ENCODE data around the gene MUC20. TPM values are rescaled to one million over a fixed set of nuclear protein-coding genes. Genes with fewer than 3 reads are reported as not detected.
"Not testable (repeated sequence)": the region's sequence is repeated elsewhere in the genome, so short reads cannot be mapped to it uniquely, and the experiment has no call there.

MUC20 gene
- total and polyA plus RNA-seq, 4 donors: 1.1 to 9.7 (median 7.7) TPM

GRCh38 chr3:195727606-195728195 lies 6.9 kb downstream of the MUC20 start (continued):
- no peak for TF ChIP-seq CTCF (IDR thresholded peaks at IDR 0.05; ENCODE audit: low read depth, low read length, missing input control)
- no peak for TF ChIP-seq EGR1 (IDR thresholded peaks at IDR 0.05; ENCODE audit: low read depth in 2 of 2)
- TF ChIP-seq RXRA (IDR thresholded peaks at IDR 0.05): no peak
- TF ChIP-seq YY1 (IDR thresholded peaks at IDR 0.05): no peak
- no peak for TF ChIP-seq SP1 (IDR thresholded peaks at IDR 0.05)
- no peak for TF ChIP-seq NR2F2 (IDR thresholded peaks at IDR 0.05)
- TF ChIP-seq JUND (IDR thresholded peaks at IDR 0.05): no peak
- no peak for TF ChIP-seq FOXA2 (IDR thresholded peaks at IDR 0.05)
- TF ChIP-seq MAX (IDR thresholded peaks at IDR 0.05): no peak

- 82% methylated on average over 5 of the region's 5 CpGs for WGBS
- not testable (repeated sequence) for H3K4me3 ChIP-seq (ENCODE audit: low read depth in 1 of 3, low read length in 3 of 3); H3K27me3 ChIP-seq (ENCODE audit: control insufficient read depth in 4 of 4, insufficient read depth in 4 of 4, low read length in 3 of 4); DNase-seq (ENCODE audit: low spot score); H3K9ac ChIP-seq (ENCODE audit: low read depth in 1 of 2, low read length in 2 of 2); H3K9me3 ChIP-seq (ENCODE audit: control insufficient read depth in 4 of 4, low read length in 3 of 4); H3K27ac ChIP-seq (ENCODE audit: low read depth in 1 of 2, low read length in 2 of 2)
- Histone ChIP-seq H3K36me3 (ENCODE audit: control insufficient read depth in 4 of 4, insufficient read depth in 3 of 4, low read depth in 1 of 4, low read length in 3 of 4) (peaks cover 0 to 27% (median 15%) of the 10 kb centered on the region in 4 donors), H3K4me1 (ENCODE audit: control insufficient read depth in 4 of 4, insufficient read depth in 4 of 4, low read length in 3 of 4) (peaks cover 0 to 14% (median 3%) of the 10 kb centered on the region in 4 donors)
Observed at GRCh38 chr3:195728789-195729188, 8.0 kb downstream of the MUC20 start.

GRCh38 chr3:195729476-195730251 lies 8.9 kb downstream of the MUC20 start:
- Histone ChIP-seq H3K27ac (ENCODE audit: low read depth in 1 of 2, low read length in 2 of 2) (no peak overlapping the region), H3K9me3 (ENCODE audit: control insufficient read depth in 4 of 4, low read length in 3 of 4) (no peaks in the 10 kb centered on the region), H3K9ac (ENCODE audit: low read depth in 1 of 2, low read length in 2 of 2) (no peak overlapping the region), H3K27me3 (ENCODE audit: control insufficient read depth in 4 of 4, insufficient read depth in 4 of 4, low read length in 3 of 4) (no peaks in the 10 kb centered on the region), H3K4me1 (ENCODE audit: control insufficient read depth in 4 of 4, insufficient read depth in 4 of 4, low read length in 3 of 4) (peaks cover 0 to 14% (median 3%) of the 10 kb centered on the region in 4 donors), H3K4me3 (ENCODE audit: low read depth in 1 of 3, low read length in 3 of 3) (no peak overlapping the region), H3K36me3 (ENCODE audit: control insufficient read depth in 4 of 4, insufficient read depth in 3 of 4, low read depth in 1 of 4, low read length in 3 of 4) (peaks cover 0 to 27% (median 17%) of the 10 kb centered on the region in 4 donors)
- no peak for TF ChIP-seq CTCF (IDR thresholded peaks at IDR 0.05; ENCODE audit: low read depth, low read length, missing input control)
- TF ChIP-seq HNF4A (conservative IDR thresholded peaks at IDR 0.05): peak; percentile 23 to 81
- DNase-seq (ENCODE audit: low spot score): no peak
- WGBS: 86% methylated on average over 18 of the region's 18 CpGs
